OCI-LY1 (cell line): ENCODE data around the gene CD19.
"Not testable (repeated sequence)": the region's sequence is repeated elsewhere in the genome, so short reads cannot be mapped to it uniquely, and the experiment has no call there.

Source experiments
- H2AFZ ChIP-seq: fragments of 200-600 bp; sonication (generic), shearing (Covaris generic); 2 replicates; pipeline ENCODE4 v1.6.0; 2014; ENCODE audit warnings: antibody characterized with exemption, mild to moderate bottlenecking, low read length
- H3F3A ChIP-seq: fragments of 200-600 bp; sonication (generic), shearing (Covaris generic); 2 replicates; pipeline ENCODE4 v1.6.0; 2014; ENCODE audit warnings: mild to moderate bottlenecking, antibody characterized with exemption, low read length, moderate library complexity; ENCODE audit not compliant: insufficient read depth
- H3K27ac ChIP-seq: fragments of 200-600 bp; sonication (generic); 2 replicates; pipeline ENCODE4 v1.5.1; 2014; ENCODE audit warnings: low read length, mixed run types, mild to moderate bottlenecking, low read depth; ENCODE audit not compliant: poor library complexity, severe bottlenecking
- H3K27me3 ChIP-seq: fragments of 200-600 bp; sonication (generic); 2 replicates; pipeline ENCODE4 v1.6.0; 2014; ENCODE audit warnings: antibody characterized with exemption, mild to moderate bottlenecking, low read length, moderate library complexity; ENCODE audit not compliant: insufficient read depth
- H3K36me3 ChIP-seq: fragments of 200-600 bp; sonication (generic); 2 replicates; pipeline ENCODE4 v1.6.1; 2014; ENCODE audit warnings: mild to moderate bottlenecking, antibody characterized with exemption, low read length, moderate library complexity, mixed read lengths; ENCODE audit not compliant: insufficient read depth
- H3K4me1 ChIP-seq: fragments of 200-600 bp; sonication (generic); 2 replicates; pipeline ENCODE4 v1.5.1; 2014; ENCODE audit warnings: mild to moderate bottlenecking, low read length, moderate library complexity; ENCODE audit not compliant: insufficient read depth, severe bottlenecking
- H3K4me2 ChIP-seq: fragments of 200-600 bp; sonication (generic), shearing (Covaris generic); 2 replicates; pipeline ENCODE4 v1.6.1; 2014; ENCODE audit warnings: low read length
- H3K4me3 ChIP-seq: fragments of 200-600 bp; sonication (generic); 2 replicates; pipeline ENCODE4 v1.5.1; 2014; ENCODE audit warnings: low read length, low read depth, mild to moderate bottlenecking, mixed read lengths; ENCODE audit not compliant: poor library complexity, severe bottlenecking
- H3K79me2 ChIP-seq: fragments of 200-600 bp; shearing (Covaris generic); 2 replicates; pipeline ENCODE4 v1.6.1; 2016; ENCODE audit warnings: mixed run types, low read length, mixed read lengths; ENCODE audit not compliant: insufficient read depth
- H3K9ac ChIP-seq: fragments of 200-600 bp; sonication (generic), shearing (Covaris generic); 2 replicates; pipeline ENCODE4 v1.6.1; 2014; ENCODE audit warnings: mild to moderate bottlenecking, low read length, mixed read lengths
- H3K9me2 ChIP-seq: fragments of 200-600 bp; sonication (generic), shearing (Covaris generic); 2 replicates; pipeline ENCODE4 v1.6.1; 2014; ENCODE audit warnings: low read depth, mild to moderate bottlenecking, low read length, mixed read lengths
- H3K9me3 ChIP-seq: fragments of 200-600 bp; shearing (Covaris generic); 2 replicates; pipeline ENCODE4 v1.6.1; 2014; ENCODE audit warnings: low read length, mixed read lengths
- H4K20me1 ChIP-seq: fragments of 200-600 bp; sonication (generic), shearing (Covaris generic); 2 replicates; pipeline ENCODE4 v1.6.0; 2016; ENCODE audit warnings: mild to moderate bottlenecking, low read length; ENCODE audit not compliant: insufficient read depth
- CTCF ChIP-seq: fragments of 200-600 bp; sonication (generic), shearing (Covaris generic); IDR thresholded peaks from 2 replicates; pipeline ENCODE4 v1.5.1; 2017; ENCODE audit warnings: mild to moderate bottlenecking, antibody characterized with exemption, low read length, moderate library complexity, mixed read lengths
- EZH2 ChIP-seq: fragments of 200-600 bp; sonication (generic), shearing (Covaris generic); IDR thresholded peaks from 2 replicates; pipeline ENCODE4 v1.8.0; 2017; ENCODE audit warnings: borderline replicate concordance, mixed run types, mild to moderate bottlenecking, antibody characterized with exemption, low read length, moderate library complexity, mixed read lengths

CD19 gene

DNA sequence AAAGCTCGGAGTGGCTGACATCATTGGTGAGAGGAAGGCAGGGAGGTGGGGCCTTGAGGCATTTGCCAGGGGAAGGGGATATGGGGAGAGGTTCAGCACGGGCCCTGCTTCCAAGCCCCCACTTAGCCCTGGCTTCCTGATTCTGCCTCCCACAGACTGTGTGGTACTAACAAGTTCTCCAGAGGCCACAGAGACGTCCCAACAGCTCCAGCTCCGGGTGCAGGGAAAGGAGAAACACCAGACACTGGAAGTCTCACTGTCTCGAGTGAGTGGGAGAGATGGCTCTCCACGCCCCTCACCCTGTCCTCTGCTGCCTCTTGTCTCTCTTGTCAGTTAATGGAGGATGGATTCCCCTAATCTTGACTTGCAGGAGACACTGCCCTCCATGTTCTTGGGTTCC, 27.1 kb downstream of the CD19 start:
- no peak for TF ChIP-seq EZH2
- no peak for TF ChIP-seq CTCF
- Histone ChIP-seq H3K27me3 (no peaks in the 10 kb centered on the region), H3K9ac (no peak overlapping the region), H4K20me1 (no peaks in the 10 kb centered on the region), H3K9me2 (no peaks in the 10 kb centered on the region), H3K36me3 (peaks cover 95% of the 10 kb centered on the region), H3K27ac (no peak overlapping the region), H3K4me1 (no peaks in the 10 kb centered on the region), H3K79me2 (no peaks in the 10 kb centered on the region), H3K4me2 (no peak overlapping the region), H3K9me3 (no peaks in the 10 kb centered on the region), H3K4me3 (no peak overlapping the region), H3F3A (no peaks in the 10 kb centered on the region), H2AFZ (no peak overlapping the region)

DNA sequence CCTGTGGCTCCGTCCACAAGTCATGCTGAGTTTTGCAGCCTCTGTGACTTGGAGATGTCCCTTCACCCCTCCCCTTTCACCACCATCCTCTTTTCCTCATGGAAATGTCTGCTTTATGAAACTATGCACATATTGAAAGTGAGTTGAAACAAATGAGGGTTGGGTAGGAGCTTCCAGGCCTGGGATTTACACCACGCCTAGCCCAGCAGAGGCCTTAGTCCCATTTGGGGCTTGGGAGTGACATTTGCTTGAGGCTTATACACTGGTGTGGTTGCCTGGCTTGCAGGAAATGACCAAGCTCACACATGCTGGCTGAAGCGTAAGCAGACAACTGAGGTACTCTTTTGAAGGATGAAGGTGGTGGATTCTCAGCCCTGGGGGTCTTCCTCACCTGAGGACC, 32.3 kb downstream of the CD19 start:
- Histone ChIP-seq H4K20me1 (no peaks in the 10 kb centered on the region), H2AFZ (no peak overlapping the region), H3K9me3 (no peaks in the 10 kb centered on the region), H3K36me3 (peaks cover 60% of the 10 kb centered on the region), H3F3A (no peaks in the 10 kb centered on the region), H3K27ac (no peak overlapping the region), H3K9me2 (no peaks in the 10 kb centered on the region), H3K4me3 (no peak overlapping the region), H3K27me3 (no peaks in the 10 kb centered on the region), H3K4me2 (no peak overlapping the region), H3K9ac (no peak overlapping the region), H3K79me2 (no peaks in the 10 kb centered on the region), H3K4me1 (no peaks in the 10 kb centered on the region)
- TF ChIP-seq EZH2, result no peak

DNA sequence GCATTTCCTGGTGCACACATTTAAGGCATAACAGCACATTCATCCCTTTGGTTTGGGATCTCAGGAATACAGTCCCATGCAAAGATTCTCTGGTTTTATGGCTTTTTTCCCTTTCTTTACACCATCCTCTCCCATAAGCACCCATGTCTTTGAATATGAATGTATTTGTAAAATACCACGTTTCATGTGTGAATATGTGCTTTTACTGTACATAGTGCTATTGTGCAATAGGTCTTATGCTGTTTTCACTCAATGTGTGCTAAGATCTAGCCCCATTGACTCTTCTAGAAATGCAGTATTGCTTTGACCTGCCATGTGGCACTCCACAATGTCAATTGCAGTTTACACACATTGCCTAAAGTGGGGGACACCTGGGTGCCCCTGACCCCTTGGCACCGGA, 32.7 kb downstream of the CD19 start:
- Histone ChIP-seq H3K4me3 (no peak overlapping the region), H3K9me2 (no peaks in the 10 kb centered on the region), H3K36me3 (peaks cover 56% of the 10 kb centered on the region), H3K79me2 (no peaks in the 10 kb centered on the region), H2AFZ (no peak overlapping the region), H3K9ac (no peak overlapping the region), H3K4me2 (no peak overlapping the region), H3K4me1 (no peaks in the 10 kb centered on the region), H3K9me3 (no peaks in the 10 kb centered on the region), H3K27ac (no peak overlapping the region), H4K20me1 (no peaks in the 10 kb centered on the region), H3F3A (no peaks in the 10 kb centered on the region), H3K27me3 (no peaks in the 10 kb centered on the region)
- TF ChIP-seq CTCF (no peak), EZH2 (no peak)

GRCh38 chr16:28967156-28967555, 35.4 kb downstream of the CD19 start:
- Histone ChIP-seq H3K4me3 (no peak overlapping the region), H3K27ac (no peak overlapping the region), H3K4me2 (no peak overlapping the region), H3K4me1 (no peaks in the 10 kb centered on the region), H3K9me2 (no peaks in the 10 kb centered on the region), H3K9me3 (no peaks in the 10 kb centered on the region), H3K27me3 (no peaks in the 10 kb centered on the region), H3K9ac (no peak overlapping the region), H3K79me2 (no peaks in the 10 kb centered on the region), H2AFZ (no peak overlapping the region), H4K20me1 (no peaks in the 10 kb centered on the region), H3K36me3 (peaks cover 33% of the 10 kb centered on the region), H3F3A (no peaks in the 10 kb centered on the region)
- no peak for TF ChIP-seq EZH2
- TF ChIP-seq CTCF, result no peak

GRCh38 chr16:28969696-28970095, 37.9 kb downstream of the CD19 start:
- H3K4me3 ChIP-seq, H3K27ac ChIP-seq, H3K79me2 ChIP-seq: not testable (repeated sequence)

More at GRCh38 chr16:28969696-28970095, 37.9 kb downstream of the CD19 start:
- H3K9me2 ChIP-seq, H2AFZ ChIP-seq, H3K9ac ChIP-seq, H3K4me1 ChIP-seq, H3K9me3 ChIP-seq, H3F3A ChIP-seq, H4K20me1 ChIP-seq, H3K36me3 ChIP-seq, H3K27me3 ChIP-seq, H3K4me2 ChIP-seq: not testable (repeated sequence)
